ENCODE data around the gene CHMP4B. TPM values are rescaled to one million over a fixed set of nuclear protein-coding genes. Genes with fewer than 3 reads are reported as not detected.

CHMP4B gene
- polyA plus RNA-seq, 1 of the 3 experiments (the other 2 are of a cell fraction): 123 TPM

GRCh38 chr20:33836277-33836676 is 25.1 kb downstream of the CHMP4B start:
- TF ChIP-seq MXI1 (IDR thresholded peaks at IDR 0.05; ENCODE audit: low read depth, low read length): no peak
- no peak for TF ChIP-seq ZBTB33 (IDR thresholded peaks at IDR 0.05; ENCODE audit: borderline replicate concordance, low read depth)
- no peak for TF ChIP-seq TCF12 (IDR thresholded peaks at IDR 0.05)
- TF ChIP-seq RAD21 (IDR thresholded peaks at IDR 0.05; ENCODE audit: low read length): no peak
- no peak for TF ChIP-seq GATA2 (CRISPR knock-in tag; IDR thresholded peaks at IDR 0.05)
- no peak for TF ChIP-seq USF2 (IDR thresholded peaks at IDR 0.05; ENCODE audit: borderline replicate concordance, low read depth, low read length)
- TF ChIP-seq JUND (IDR thresholded peaks at IDR 0.05): no peak
- TF ChIP-seq MAX (IDR thresholded peaks at IDR 0.05; ENCODE audit: low read depth): no peak
- no peak for TF ChIP-seq CHD2 (IDR thresholded peaks at IDR 0.05; ENCODE audit: low read length, partially characterized antibody)
- TF ChIP-seq EP300 (IDR thresholded peaks at IDR 0.05; ENCODE audit: borderline replicate concordance in 1 of 2, low read depth in 1 of 2, low read length in 1 of 2): no peak
- no peak for TF ChIP-seq IRF3 (IDR thresholded peaks at IDR 0.05; ENCODE audit: low read depth, low read length)
- no peak for TF ChIP-seq RCOR1 (IDR thresholded peaks at IDR 0.05; ENCODE audit: low read length)
- no peak for TF ChIP-seq CTCF (IDR thresholded peaks at IDR 0.05)
- no peak for TF ChIP-seq REST (IDR thresholded peaks at IDR 0.05; ENCODE audit: low read depth, low read length)
- Histone ChIP-seq H3K4me3 (ENCODE audit: low read depth in 2 of 2, low read length in 1 of 2) (no peak overlapping the region), H3K79me2 (ENCODE audit: insufficient read depth) (peaks cover 94% of the 10 kb centered on the region), H3K36me3 (replicated peaks in 1 of 2; ENCODE audit: control insufficient read depth in 1 of 2, insufficient read depth in 2 of 2, low read length in 1 of 2) (peaks cover 0 to 11% of the 10 kb centered on the region in 2 experiments), H3F3A (replicated peaks; ENCODE audit: insufficient read depth) (no peaks in the 10 kb centered on the region), H3K9ac (no peak overlapping the region), H4K20me1 (ENCODE audit: insufficient read depth) (peaks cover 83% of the 10 kb centered on the region), H3K9me3 (no peaks in the 10 kb centered on the region), H3K27ac (ENCODE audit: low read depth in 2 of 2, low read length in 1 of 2) (peak overlapping the region in 1 of 2 experiments; percentile 12; a peak in 1 of 4 replicates), H3K9me2 (no peaks in the 10 kb centered on the region), H3K4me2 (no peak overlapping the region), H3K4me1 (ENCODE audit: control insufficient read depth in 1 of 2, insufficient read depth in 2 of 2, low read depth in 1 of 2, low read length in 1 of 2) (peaks cover 0 to 53% of the 10 kb centered on the region in 2 experiments; a peak in 2 of 4 replicates), H2AFZ (ENCODE audit: low read depth) (no peak overlapping the region), H3K27me3 (ENCODE audit: insufficient read depth) (no peaks in the 10 kb centered on the region)
- CTCF ChIA-PET: interaction anchor here (0.8 to 1.8 kb wide), 3 partner anchors 27 to 265 kb away, joined by 3 to 4 read pairs (median 3); no protein-coding TSS in a partner anchor
- POLR2A ChIA-PET: no interaction called here
- DNase-seq: no peak
- whole genome bisulfite sequencing (ENCODE audit: low lambda C conversion rate): 95% methylated on average over 2 of the region's 2 CpGs

All from SK-N-SH (cell line).